VCaP (cell line): ENCODE measurements around the gene MSH3.

ENCODE experiments used
- H3K27ac ChIP-seq: fragments of 450-650 bp; 2 replicates; pipeline ENCODE4 v1.5.1; 2017
- TF ChIP-seq, protein P1 (sequence below): fragments of 450-650 bp; conservative IDR thresholded peaks from 2 replicates; pipeline ENCODE4 v1.5.1; 2017; ENCODE audit warnings: mild to moderate bottlenecking, moderate library complexity

The MSH3 gene

GRCh38 chr5:80799573-80799972 lies 145.1 kb downstream of the MSH3 start:
- TF ChIP-seq, protein P1, sequence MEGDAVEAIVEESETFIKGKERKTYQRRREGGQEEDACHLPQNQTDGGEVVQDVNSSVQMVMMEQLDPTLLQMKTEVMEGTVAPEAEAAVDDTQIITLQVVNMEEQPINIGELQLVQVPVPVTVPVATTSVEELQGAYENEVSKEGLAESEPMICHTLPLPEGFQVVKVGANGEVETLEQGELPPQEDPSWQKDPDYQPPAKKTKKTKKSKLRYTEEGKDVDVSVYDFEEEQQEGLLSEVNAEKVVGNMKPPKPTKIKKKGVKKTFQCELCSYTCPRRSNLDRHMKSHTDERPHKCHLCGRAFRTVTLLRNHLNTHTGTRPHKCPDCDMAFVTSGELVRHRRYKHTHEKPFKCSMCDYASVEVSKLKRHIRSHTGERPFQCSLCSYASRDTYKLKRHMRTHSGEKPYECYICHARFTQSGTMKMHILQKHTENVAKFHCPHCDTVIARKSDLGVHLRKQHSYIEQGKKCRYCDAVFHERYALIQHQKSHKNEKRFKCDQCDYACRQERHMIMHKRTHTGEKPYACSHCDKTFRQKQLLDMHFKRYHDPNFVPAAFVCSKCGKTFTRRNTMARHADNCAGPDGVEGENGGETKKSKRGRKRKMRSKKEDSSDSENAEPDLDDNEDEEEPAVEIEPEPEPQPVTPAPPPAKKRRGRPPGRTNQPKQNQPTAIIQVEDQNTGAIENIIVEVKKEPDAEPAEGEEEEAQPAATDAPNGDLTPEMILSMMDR = no peak
- H3K27ac ChIP-seq = no peak overlapping the region

- TF ChIP-seq, protein P1 = no peak
- no peak overlapping the region for H3K27ac ChIP-seq
Observed at GRCh38 chr5:80804332-80804731, 149.9 kb downstream of the MSH3 start.

DNA sequence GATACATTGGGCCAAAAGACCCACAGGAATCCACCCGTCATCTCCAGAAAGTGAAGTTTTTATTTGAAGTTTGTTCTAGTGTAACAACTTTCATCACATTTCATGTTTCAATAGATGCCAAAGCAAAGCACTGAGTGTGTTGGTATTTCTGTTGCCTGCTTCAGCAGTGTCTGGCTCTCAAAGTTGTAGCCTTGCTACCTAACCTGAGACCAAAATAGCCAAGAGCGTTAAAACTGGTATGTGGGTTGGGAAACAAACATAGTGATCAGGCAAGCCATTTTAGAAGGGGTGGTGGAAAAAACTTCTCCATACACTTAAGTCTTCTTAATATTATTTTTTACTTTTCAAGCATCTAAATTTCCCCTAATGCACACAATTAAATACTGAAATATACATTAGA lies 150.6 kb downstream of the MSH3 start:
- H3K27ac ChIP-seq = no peak overlapping the region
- TF ChIP-seq, protein P1 = no peak

DNA sequence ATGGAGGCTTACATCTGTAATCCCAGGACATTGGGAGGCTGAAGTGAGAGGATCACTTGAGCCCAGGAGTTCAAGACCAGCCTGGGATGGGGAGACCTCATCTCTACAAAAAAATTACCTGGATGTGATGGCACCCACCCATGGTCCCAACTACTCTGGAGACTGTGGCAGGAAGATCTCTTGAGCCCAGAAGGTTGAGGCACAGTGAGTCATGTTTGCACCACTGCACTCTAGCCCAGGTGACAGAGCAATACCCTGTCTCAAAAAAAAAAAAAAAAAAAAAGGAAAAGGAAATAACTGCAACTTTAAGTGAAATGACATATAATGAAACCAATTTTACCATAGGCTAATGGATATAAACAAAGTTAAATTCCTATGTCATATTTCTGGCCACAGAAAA lies 152.5 kb downstream of the MSH3 start:
- TF ChIP-seq, protein P1 = no peak
- H3K27ac ChIP-seq = no peak overlapping the region

DNA sequence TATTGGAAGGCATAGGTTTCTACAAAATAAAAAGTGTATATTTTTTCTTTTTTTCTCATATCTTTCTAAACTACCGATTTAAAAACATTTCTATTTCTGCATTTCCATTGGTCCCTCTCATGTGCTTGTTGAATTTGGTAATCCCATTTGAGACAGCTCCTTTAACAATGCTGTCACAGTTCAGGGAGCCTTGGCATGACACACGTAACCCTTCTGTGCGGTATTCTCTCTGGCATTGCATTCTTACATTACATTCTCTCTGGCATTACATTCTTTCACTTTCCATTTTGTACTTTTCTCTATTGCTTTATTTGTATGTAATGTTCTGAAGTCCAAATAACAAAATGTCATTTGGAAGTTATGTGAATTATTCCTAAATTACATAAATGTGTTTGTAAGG lies 155.0 kb downstream of the MSH3 start:
- no peak overlapping the region for H3K27ac ChIP-seq
- TF ChIP-seq, protein P1 = no peak

- H3K27ac ChIP-seq = no peak overlapping the region
- TF ChIP-seq, protein P1 = no peak
Observed at GRCh38 chr5:80810425-80810824, 156.0 kb downstream of the MSH3 start.

DNA sequence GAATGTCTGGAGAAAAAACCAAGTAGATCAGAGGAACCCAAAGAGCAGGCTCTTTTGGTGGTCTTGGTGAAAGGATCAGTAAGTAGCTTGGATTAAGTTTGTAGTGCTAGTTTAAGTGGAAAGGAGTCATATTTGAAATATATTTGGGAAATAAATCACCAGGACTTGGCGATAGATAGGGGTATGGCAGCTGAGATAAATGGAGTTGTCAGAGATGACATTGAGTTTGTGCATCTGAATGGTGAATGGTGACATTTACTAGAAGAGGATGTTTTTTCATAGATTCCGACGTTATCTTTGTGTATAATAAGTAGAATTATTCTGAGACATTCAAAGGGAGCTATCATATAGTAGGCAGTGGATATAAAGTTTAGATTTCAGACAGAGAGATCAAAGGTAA lies 162.1 kb downstream of the MSH3 start:
- no peak overlapping the region for H3K27ac ChIP-seq
- TF ChIP-seq, protein P1 = no peak

DNA sequence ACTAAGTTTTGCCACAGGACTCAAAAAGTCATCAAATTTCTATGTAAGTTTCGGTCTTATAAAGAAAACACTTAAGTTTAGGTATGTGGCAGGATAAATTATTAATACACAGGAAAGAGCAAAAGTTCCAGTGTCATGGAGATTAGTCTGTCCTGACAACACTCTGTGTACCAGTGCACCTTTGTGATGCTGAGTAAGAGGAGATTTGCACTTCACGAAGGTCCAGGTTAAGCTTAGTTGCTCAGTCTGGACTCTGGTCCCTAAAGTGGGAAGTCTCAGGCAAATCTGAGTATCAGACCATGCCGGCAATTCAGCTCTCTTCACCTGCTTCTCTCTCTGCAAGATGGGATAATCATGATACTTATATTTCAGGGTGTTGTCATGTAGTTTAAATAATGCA lies 166.2 kb downstream of the MSH3 start:
- no peak overlapping the region for H3K27ac ChIP-seq
- TF ChIP-seq, protein P1 = no peak
